Activated naive CD8-positive, alpha-beta T cell (primary cell): Measurements from ENCODE around the gene BPIFB3.

Source experiments
- H3K27ac Mint-ChIP-seq: one replicate; pipeline ENCODE4 v1.8.0; 2021; ENCODE audit warnings: mixed read lengths
- H3K27me3 Mint-ChIP-seq: one replicate; pipeline ENCODE4 v1.8.0; 2021; ENCODE audit warnings: mixed read lengths
- H3K36me3 Mint-ChIP-seq: one replicate; pipeline ENCODE4 v1.8.0; 2021; ENCODE audit warnings: mixed read lengths
- H3K4me1 Mint-ChIP-seq: one replicate; pipeline ENCODE4 v1.8.0; 2021; ENCODE audit warnings: low read depth, mixed read lengths
- H3K4me3 Mint-ChIP-seq: one replicate; pipeline ENCODE4 v1.8.0; 2021; ENCODE audit warnings: mild to moderate bottlenecking, mixed read lengths
- H3K9me3 Mint-ChIP-seq: one replicate; pipeline ENCODE4 v1.8.0; 2021; ENCODE audit warnings: low read depth, mixed read lengths

The BPIFB3 gene

DNA sequence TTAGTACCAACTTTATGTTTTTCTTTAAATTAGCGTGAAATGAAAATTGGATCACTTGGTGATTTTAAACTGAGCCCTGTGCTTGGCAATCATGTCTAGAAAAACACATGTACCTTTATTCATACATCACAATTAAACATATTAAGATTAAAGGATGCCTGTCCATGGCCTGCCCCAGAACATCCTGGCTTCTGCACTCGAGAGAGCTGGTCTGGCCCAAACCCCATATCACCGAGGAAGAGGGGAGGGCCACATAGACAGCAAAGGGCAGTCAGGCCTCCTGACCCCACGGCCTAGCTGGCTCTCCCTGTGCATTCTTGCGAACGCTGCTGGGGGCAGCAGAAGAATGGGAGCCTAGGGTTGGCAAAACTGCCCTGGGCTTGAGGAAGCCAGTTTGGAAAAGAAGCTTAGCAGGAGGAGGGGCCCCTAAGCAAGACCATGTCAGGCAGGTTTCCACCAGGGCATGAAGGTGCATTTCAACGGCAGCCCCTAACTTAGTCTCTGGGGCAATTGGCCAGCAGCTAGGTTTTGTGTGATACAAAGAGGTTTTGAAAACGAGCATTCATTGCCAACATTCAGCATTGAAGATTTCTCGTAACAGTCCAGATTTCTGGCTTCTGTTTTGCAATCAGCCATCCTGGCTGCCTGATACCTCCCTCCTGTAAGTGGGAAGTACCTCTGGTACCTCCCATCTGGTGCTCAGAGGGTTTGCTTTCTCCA is 8.6 kb downstream of the BPIFB3 start:
- Mint-ChIP-seq H3K27ac (no peak overlapping the region), H3K4me3 (no peak overlapping the region), H3K4me1 (no peaks in the 10 kb centered on the region), H3K36me3 (no peaks in the 10 kb centered on the region), H3K9me3 (no peaks in the 10 kb centered on the region), H3K27me3 (no peaks in the 10 kb centered on the region)

- H3K36me3 Mint-ChIP-seq: no peaks in the 10 kb centered on the region
Observed at GRCh38 chr20:33062825-33063149, 9.1 kb downstream of the BPIFB3 start.

GRCh38 chr20:33063271-33063670 is 9.6 kb downstream of the BPIFB3 start:
- Mint-ChIP-seq H3K36me3 (no peaks in the 10 kb centered on the region), H3K4me1 (peaks cover 3% of the 10 kb centered on the region), H3K4me3 (no peak overlapping the region), H3K9me3 (no peaks in the 10 kb centered on the region), H3K27ac (no peak overlapping the region), H3K27me3 (no peaks in the 10 kb centered on the region)

More at GRCh38 chr20:33062825-33063149, 9.1 kb downstream of the BPIFB3 start:
- no peak overlapping the region for H3K4me3 Mint-ChIP-seq
- H3K27me3 Mint-ChIP-seq: no peaks in the 10 kb centered on the region
- H3K9me3 Mint-ChIP-seq: no peaks in the 10 kb centered on the region
- no peak overlapping the region for H3K27ac Mint-ChIP-seq
- H3K4me1 Mint-ChIP-seq: no peaks in the 10 kb centered on the region

GRCh38 chr20:33064572-33065287 is 11.0 kb downstream of the BPIFB3 start:
- Mint-ChIP-seq H3K9me3 (no peaks in the 10 kb centered on the region), H3K27ac (no peak overlapping the region), H3K4me1 (peaks cover 3% of the 10 kb centered on the region), H3K27me3 (no peaks in the 10 kb centered on the region), H3K36me3 (no peaks in the 10 kb centered on the region), H3K4me3 (no peak overlapping the region)

DNA sequence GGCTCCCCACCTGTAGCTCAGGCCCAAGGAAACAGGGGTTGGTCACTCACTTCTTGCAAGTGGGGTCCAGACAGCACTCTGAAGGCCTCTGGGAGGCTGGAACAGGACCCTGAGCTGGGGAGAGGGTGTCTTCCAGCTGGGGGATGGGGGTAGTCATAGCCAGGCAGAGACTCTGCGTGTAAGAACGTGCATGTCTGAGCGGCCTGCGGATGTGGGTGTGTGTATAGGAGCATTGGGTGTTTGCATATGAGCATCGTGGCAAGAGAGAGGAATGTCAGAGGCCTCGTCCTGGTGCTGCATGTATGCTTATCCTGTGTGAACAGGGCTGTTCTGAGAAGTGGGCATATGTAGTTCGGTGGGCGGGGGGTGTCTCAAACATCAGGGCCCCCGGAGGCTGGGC is 12.1 kb downstream of the BPIFB3 start:
- Mint-ChIP-seq H3K9me3 (no peaks in the 10 kb centered on the region), H3K27ac (no peak overlapping the region), H3K4me1 (peaks cover 3% of the 10 kb centered on the region), H3K36me3 (no peaks in the 10 kb centered on the region), H3K4me3 (no peak overlapping the region), H3K27me3 (no peaks in the 10 kb centered on the region)

DNA sequence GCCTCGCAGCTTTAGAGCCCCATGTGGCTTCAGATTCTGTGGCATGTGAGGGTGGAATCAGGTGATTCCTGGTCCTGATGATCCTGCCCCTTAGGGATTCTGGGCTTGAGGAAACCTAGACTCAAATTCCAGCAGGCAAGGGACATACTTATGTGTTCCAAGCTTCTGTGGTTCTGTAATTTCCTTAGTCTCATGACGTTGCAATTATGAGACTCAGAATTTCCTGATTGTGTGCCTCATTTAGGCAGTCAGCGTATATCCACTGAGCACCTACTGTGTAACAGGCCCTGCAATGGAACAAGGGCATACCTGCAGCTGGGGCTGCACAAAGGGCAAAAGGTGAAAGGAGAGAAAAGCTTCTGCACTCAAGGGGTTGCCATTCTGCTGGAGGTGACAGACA is 14.1 kb downstream of the BPIFB3 start:
- Mint-ChIP-seq H3K36me3 (no peaks in the 10 kb centered on the region), H3K4me3 (no peak overlapping the region), H3K27ac (no peak overlapping the region), H3K27me3 (no peaks in the 10 kb centered on the region), H3K9me3 (no peaks in the 10 kb centered on the region), H3K4me1 (peaks cover 3% of the 10 kb centered on the region)

GRCh38 chr20:33068251-33068939 is 14.7 kb downstream of the BPIFB3 start:
- H3K9me3 Mint-ChIP-seq: no peaks in the 10 kb centered on the region
- H3K36me3 Mint-ChIP-seq: no peaks in the 10 kb centered on the region
- no peaks in the 10 kb centered on the region for H3K27me3 Mint-ChIP-seq
- H3K4me1 Mint-ChIP-seq: peaks cover 3% of the 10 kb centered on the region
- H3K27ac Mint-ChIP-seq: no peak overlapping the region
- no peak overlapping the region for H3K4me3 Mint-ChIP-seq

- Mint-ChIP-seq H3K27ac (no peak overlapping the region), H3K36me3 (no peaks in the 10 kb centered on the region)
Observed at GRCh38 chr20:33069673-33070072, 16.0 kb downstream of the BPIFB3 start.

GRCh38 chr20:33070111-33071053 is 16.7 kb downstream of the BPIFB3 start:
- H3K9me3 Mint-ChIP-seq: no peaks in the 10 kb centered on the region
- H3K36me3 Mint-ChIP-seq: no peaks in the 10 kb centered on the region
- peaks cover 3% of the 10 kb centered on the region for H3K4me1 Mint-ChIP-seq
- H3K27me3 Mint-ChIP-seq: no peaks in the 10 kb centered on the region
- no peak overlapping the region for H3K4me3 Mint-ChIP-seq
- no peak overlapping the region for H3K27ac Mint-ChIP-seq

More at GRCh38 chr20:33069673-33070072, 16.0 kb downstream of the BPIFB3 start:
- no peaks in the 10 kb centered on the region for H3K27me3 Mint-ChIP-seq
- H3K4me1 Mint-ChIP-seq: peaks cover 3% of the 10 kb centered on the region
- no peak overlapping the region for H3K4me3 Mint-ChIP-seq
- no peaks in the 10 kb centered on the region for H3K9me3 Mint-ChIP-seq

DNA sequence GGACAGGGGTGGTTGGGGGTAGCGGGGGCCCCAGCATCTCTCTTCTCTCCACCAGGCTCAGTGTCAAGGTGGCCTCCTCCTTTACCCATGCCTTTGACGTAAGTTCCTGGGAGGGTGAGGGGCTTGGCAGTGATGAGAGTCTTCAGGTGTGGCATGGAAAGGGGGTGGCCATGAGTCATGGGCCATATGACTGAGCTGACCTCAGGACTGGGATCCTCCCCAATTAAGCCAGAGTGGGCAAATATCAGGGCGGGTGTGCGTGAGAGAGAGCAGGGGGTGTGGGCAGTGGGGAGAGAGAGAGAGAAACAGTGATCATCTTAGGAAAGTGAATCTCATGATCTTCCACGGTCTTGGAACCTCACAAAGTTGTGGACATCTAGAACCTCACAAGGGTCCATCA is 17.5 kb downstream of the BPIFB3 start:
- H3K27me3 Mint-ChIP-seq: no peaks in the 10 kb centered on the region

DNA sequence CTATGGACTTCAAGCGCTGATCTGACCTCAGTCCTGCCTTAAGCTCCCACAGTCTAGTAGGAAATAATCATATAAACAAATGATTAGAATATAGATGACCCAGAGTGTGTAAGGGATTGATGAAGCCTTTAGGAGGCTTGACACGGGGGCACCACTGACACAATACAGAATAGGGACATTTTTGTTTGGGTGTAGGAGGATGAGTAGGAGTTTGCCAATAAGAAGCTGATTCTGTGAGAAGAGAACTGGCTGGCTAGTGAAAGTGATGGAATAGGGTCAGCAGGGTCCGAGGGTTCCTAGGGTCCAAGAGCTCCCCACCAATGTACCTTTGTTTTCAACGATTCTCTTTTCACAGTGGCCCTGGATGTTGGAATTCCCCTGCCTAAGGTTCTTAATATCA is 18.7 kb downstream of the BPIFB3 start:
- Mint-ChIP-seq H3K27ac (no peak overlapping the region), H3K4me1 (peaks cover 3% of the 10 kb centered on the region), H3K9me3 (no peaks in the 10 kb centered on the region), H3K36me3 (no peaks in the 10 kb centered on the region), H3K27me3 (no peaks in the 10 kb centered on the region), H3K4me3 (no peak overlapping the region)

More for the DNA sequence above, 17.5 kb downstream of the BPIFB3 start:
- no peaks in the 10 kb centered on the region for H3K36me3 Mint-ChIP-seq
- H3K4me1 Mint-ChIP-seq: peaks cover 3% of the 10 kb centered on the region
- no peak overlapping the region for H3K27ac Mint-ChIP-seq
- no peak overlapping the region for H3K4me3 Mint-ChIP-seq
- no peaks in the 10 kb centered on the region for H3K9me3 Mint-ChIP-seq

GRCh38 chr20:33072813-33073212 is 19.1 kb downstream of the BPIFB3 start:
- Mint-ChIP-seq H3K4me1 (peaks cover 3% of the 10 kb centered on the region), H3K4me3 (no peak overlapping the region), H3K27me3 (no peaks in the 10 kb centered on the region), H3K36me3 (no peaks in the 10 kb centered on the region), H3K9me3 (no peaks in the 10 kb centered on the region), H3K27ac (no peak overlapping the region)

GRCh38 chr20:33074675-33075074 is 21.0 kb downstream of the BPIFB3 start:
- Mint-ChIP-seq H3K27ac (no peak overlapping the region), H3K36me3 (no peaks in the 10 kb centered on the region), H3K4me3 (no peak overlapping the region), H3K27me3 (no peaks in the 10 kb centered on the region), H3K9me3 (no peaks in the 10 kb centered on the region), H3K4me1 (no peaks in the 10 kb centered on the region)

DNA sequence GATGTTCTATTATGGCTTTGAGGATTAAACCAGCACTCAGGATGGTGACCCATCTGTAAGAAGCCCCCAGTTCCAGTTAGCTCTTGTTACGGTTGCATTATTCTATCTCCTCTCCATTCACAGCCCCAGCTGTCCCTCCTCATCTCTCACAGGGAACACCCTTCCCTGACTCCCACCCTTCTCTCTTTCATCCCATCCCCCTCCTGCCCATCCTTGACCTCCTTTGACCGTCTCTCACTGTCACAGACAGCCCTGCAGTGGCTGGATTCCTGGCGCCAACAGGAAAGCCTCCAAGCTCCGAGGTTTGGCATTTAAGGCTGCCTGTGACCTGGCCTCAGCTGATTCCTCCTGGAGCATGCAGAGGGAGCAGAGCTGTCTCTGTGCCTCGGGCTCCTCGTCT is 21.6 kb downstream of the BPIFB3 start:
- H3K27ac Mint-ChIP-seq: no peak overlapping the region
- H3K9me3 Mint-ChIP-seq: no peaks in the 10 kb centered on the region
- no peaks in the 10 kb centered on the region for H3K27me3 Mint-ChIP-seq
- H3K4me3 Mint-ChIP-seq: no peak overlapping the region
- H3K36me3 Mint-ChIP-seq: no peaks in the 10 kb centered on the region
- no peaks in the 10 kb centered on the region for H3K4me1 Mint-ChIP-seq
